Left hindlimb (tissue), 1 donor: ENCODE data around the gene SENP1.

Experiments
- DNase-seq: peaks from one replicate; pipeline ENCODE4 v3.0.0-alpha.2; 2018

The SENP1 gene

GRCh38 chr12:48015954-48016353 is 89.9 kb downstream of the SENP1 start:
- no peak for DNase-seq

DNA sequence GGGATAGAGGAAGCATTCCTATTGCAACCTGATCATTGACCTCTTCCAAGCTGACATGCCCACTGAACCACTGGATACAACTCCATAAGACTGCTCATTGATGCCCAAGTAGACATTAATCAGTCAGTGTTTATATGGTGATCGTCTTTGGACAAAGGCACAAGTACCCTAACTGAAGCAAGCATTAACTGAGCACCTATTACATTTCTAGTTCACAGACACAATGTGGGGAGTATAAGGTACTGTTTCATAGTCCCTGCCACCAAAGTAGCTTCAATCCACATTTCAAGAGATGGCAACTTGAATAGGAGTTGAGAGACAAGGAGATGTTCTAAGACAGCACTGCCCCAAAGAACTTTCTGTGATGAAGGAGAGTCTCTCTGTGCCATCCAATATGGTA is 90.8 kb downstream of the SENP1 start:
- DNase-seq: no peak

DNA sequence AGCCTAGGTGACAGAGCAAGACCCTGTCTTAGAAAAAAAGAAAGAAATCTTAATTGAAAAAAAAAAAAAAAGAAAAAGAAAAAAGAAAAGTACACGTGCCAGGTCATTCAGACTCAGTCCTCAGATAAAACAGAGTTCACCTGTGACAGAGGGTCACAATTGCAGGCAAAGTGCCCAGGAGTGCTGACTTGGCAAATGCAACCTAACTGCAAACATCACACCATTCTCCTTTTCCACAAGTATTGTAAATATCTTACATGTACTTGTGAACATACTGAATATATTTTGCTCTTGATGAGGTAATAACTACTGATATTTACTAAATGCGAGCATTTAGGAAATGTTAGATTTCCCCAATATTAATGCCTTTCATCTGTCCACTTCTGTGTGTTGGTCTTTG is 92.6 kb downstream of the SENP1 start:
- no peak for DNase-seq

- no peak for DNase-seq
These were observed 93.8 kb downstream of the SENP1 start for GRCh38 chr12:48012070-48012469.

- DNase-seq: no peak
These were observed 95.4 kb downstream of the SENP1 start for GRCh38 chr12:48010366-48010970.

DNA sequence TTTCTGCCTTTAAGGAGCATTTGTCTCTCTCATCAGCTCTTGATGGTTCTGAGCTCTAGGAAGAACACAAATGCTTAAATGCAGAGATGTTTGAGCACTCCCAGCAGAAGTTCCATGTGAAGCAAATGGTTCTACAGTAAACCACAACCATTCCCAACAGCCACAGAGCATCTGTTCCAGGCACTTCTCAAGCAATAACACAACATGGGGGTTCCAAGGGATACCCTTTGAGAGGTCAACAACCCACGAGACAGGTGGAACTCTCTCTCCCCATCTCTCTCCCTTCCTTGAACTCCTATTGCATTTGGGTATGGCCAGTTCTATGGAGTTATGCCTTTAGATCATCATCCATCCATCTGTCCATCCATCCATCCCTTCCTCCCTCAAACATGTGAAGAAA is 96.4 kb downstream of the SENP1 start:
- no peak for DNase-seq

DNA sequence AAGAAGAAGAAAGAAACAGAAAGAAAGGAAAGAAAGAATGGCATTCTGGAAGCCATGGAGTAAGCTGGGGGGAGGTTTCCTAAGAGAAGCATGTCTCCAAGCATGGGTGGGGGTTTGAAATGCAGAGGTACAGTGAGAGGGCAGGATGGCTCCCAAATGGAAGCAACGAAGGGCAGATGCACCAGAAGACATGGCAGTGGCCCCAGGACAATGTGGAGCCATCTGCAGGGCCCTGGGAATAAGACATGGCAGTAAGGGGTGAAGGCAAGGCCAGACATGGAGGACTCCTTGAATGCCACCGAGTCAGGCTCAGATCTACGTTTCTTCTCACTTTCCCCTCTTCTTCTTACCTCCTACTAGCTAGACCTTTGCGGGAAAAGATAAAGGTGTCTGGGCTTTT is 96.9 kb downstream of the SENP1 start:
- no peak for DNase-seq

DNA sequence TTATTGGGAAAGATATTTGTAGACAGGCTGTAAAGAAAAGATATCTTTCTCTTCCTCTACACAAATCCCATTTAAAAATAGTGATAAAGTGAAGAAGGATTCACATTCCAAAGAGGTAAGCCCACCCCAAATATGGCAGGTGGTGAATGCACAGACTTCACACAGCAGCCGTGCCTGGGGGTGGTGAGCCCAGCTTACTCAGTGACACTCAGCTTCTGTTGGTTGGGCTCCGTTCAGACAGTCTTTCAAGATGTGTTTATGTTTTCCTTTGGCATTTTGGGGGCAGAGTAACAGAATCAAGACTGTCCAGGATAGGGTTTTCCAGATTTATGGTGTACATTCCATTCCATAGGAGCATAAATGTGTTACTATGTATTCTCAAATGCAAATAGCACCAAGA is 97.5 kb downstream of the SENP1 start:
- DNase-seq: no peak

- DNase-seq: no peak
These were observed 98.7 kb downstream of the SENP1 start for GRCh38 chr12:48007206-48007605.

GRCh38 chr12:48005750-48006021 is 100.2 kb downstream of the SENP1 start:
- DNase-seq: no peak

DNA sequence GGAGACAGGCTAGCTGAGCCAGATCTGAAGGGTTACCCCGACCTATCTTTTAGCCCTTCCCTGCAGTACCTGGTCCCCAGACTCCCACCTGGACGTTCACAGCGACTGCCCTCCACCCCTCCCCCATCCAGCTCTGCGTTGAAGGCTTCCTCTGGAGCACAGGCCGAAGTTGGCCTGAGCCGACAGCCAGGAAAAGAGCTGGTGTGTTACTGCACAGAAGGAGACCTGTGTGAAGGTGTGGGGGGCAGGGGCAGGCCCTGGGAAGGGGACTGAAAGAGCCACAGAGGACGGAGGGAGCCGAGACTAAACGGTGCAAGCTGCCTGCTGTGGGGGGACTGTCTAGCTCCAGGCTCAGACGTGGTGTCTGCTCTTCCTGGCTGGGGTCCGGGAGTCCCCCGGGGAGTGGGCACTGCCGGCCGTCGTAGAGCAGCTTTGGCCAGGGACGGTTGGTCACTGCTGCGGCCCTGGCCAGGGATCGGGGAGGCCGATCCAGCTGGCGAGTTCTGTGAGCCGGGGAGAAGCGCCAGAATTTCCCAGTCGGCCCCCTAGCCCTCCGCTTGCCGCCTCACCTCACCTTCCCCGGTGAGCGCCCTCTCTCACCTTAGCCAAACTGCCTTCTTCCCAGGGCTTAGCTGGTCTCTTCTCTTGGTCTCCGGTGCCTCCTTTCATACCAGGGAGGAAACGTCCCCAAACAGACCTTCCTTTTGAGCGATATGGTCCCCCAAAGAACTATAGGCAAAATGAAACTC is 100.7 kb downstream of the SENP1 start:
- peak; percentile 67 for DNase-seq

GRCh38 chr12:48004053-48004941 is 101.6 kb downstream of the SENP1 start, which contains the start of gene COL2A1:
Gene COL2A1 (minus strand): TSS chr12:48004476. CDS start chr12:48004321, 155 bp downstream.
- peak; percentile 86 for DNase-seq

- DNase-seq: peak; percentile 63
These were observed 102.4 kb downstream of the SENP1 start for GRCh38 chr12:48003226-48004052.

DNA sequence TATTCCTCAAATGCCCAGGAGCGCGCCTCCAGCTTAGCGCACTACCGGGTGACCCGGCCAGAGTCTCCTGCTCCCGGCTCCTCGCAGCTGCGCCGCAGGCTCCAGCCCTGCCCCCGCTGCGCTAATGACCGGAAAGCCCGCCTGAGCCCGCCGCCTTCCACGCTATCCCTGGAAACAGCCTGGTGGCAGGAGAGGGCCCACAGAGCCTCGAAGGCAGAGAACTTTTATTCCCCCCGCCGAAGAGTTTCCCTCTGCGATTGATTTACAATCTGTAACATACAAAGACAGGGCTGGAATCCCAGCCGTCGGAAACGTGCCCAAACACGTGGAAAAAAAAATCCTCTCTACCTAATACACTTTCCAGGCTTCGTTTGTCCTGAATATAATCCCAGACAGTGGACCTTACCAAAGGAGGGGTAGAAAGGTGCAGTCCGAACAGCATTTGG is 103.1 kb downstream of the SENP1 start:
- peak; percentile 80 for DNase-seq

- no peak for DNase-seq
These were observed 103.5 kb downstream of the SENP1 start for GRCh38 chr12:48002414-48002730.

DNA sequence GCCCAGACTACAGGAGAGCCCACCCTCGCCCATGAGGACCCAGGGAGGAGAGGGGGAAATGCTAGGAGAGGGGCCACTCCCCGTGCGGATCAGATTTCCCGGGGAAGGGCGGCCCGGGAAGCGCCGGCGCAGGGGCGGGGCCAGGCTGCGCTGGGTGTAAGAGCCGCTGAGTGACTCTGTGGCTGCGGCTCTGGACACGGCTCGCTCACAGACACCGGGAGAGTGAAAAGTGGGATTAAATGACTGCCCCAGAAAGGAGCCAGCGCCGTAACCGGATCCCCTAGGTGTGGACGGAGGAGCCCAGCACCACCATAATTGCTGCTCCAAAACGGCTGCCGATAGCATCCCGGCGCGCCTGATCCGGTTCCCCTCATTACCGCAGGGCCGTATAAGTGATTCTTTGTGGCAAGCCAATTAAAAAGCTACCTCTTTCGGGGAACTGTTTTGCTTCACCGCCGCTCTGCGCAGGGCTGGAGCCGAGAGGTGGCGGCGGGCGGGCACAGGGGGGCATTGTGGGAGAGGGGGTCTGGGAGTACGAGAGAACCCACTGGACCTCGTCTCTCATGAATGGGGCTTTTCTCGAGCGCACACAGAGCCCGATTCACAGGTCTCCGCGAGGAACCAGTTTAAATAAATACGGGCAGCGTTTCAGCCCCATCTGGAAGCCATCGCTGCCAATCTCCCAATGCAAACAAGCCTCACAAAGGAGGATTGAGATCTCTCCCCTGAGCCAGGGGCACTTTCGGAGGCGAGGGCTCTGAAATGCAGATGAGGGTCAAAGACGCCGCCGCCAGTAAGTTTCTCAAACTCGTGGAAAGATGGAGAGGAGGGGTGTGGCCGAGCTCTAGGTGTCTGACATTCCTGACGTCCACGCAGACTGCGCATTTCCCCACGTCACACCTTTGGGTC is 104.1 kb downstream of the SENP1 start:
- peak; percentile 80 for DNase-seq

- DNase-seq: no peak
These were observed 104.9 kb downstream of the SENP1 start for GRCh38 chr12:48000878-48001504.

DNA sequence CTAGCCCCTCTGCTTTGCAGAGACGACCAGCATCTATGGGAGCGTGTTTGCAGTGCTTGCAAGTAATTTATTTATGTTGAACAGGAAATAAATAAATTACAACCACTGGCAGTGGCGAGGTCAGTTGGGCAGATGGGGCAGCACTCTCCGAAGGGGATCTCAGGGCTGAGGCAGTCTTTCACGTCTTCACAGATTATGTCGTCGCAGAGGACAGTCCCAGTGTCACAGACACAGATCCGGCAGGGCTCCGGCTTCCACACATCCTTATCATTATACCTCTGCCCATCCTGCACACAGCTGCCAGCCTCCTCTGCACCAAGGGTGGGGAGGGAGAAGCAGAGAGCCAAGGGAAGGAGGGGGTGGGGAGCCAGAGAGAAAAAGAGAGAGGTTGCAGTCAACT is 106.1 kb downstream of the SENP1 start:
- DNase-seq: no peak

- no peak for DNase-seq
These were observed 108.6 kb downstream of the SENP1 start for GRCh38 chr12:47997321-47997720.

DNA sequence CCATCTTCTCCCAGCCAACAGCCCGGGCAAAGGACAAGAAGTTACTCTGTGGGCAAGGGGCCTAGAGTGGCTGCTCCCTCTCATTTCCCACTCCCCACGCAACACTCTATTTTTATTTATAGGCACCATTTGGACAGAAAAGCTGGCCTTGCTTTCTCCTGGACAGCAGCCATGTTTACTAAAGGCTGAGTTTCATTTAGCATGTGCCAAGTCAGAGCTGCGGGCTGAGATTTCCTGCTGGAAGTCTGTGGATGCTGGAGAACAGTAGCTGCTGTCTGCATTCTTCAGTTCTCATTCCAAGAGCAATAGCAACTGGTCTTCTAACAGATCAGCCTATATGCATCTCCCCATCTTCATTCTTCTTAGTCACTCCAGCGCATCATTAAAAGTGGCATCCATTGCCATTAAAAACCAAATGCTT is 109.9 kb downstream of the SENP1 start:
- DNase-seq: peak; percentile 72

DNA sequence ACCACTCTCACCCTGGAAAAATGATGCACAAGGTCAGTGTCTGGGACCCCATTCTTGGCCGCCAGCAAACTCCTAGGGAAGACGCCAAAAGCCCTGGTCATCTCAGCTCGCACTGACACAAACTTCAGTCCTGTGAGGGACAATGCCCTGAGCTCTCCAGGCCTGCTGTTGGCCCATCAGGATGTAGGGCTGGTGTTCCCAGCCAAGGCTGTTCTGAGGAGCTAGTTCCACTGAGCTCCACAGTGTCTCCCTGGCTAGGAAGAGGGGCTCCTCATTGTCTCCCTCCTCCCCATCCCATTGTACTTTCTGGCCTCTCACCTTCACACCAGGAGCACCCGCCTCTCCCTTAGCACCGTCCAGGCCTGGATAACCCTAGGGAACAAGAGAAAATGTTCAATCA is 112.4 kb downstream of the SENP1 start:
- DNase-seq: no peak
